Peyer's patch (tissue), 4 donors: ENCODE data around the gene TGFA. TPM values are rescaled to one million over a fixed set of nuclear protein-coding genes. Genes with fewer than 3 reads are reported as not detected.
A peak's percentile ranks its signal among the peaks of the same experiment; 100 is the strongest.

ENCODE experiments used
- DNase-seq, 3 donors: peaks; one replicate each; pipeline ENCODE4 v3.0.0-alpha.2; 2017 to 2019
- H3K27ac ChIP-seq, 4 donors: fragments of 200-600 bp; sonication (generic); one replicate each; pipeline ENCODE4 v1.5.1; 2016 to 2019
- H3K27me3 ChIP-seq, 2 donors: fragments of 200-600 bp; sonication (generic); one replicate each; pipeline ENCODE4 v1.5.1; 2019
- H3K36me3 ChIP-seq, 3 donors: fragments of 200-600 bp; sonication (generic); one replicate each; pipeline ENCODE4 v1.5.1; 2016 to 2019
- H3K4me1 ChIP-seq, 4 donors: fragments of 200-600 bp; sonication (generic); one replicate each; pipeline ENCODE4 v1.5.1; 2016 to 2019
- H3K4me3 ChIP-seq, 4 donors: fragments of 200-600 bp; sonication (generic); 1 replicate in 3 of 4; 2 replicates in 1 of 4; pipeline ENCODE4 v1.5.1; 2016 to 2019; ENCODE audit warnings: mild to moderate bottlenecking in 1 of 4
- H3K9me3 ChIP-seq, 4 donors: fragments of 200-600 bp; sonication (generic); one replicate each; pipeline ENCODE4 v1.5.1; 2016 to 2019; ENCODE audit warnings: mild to moderate bottlenecking in 1 of 4
- CTCF ChIP-seq, 6 experiments: fragments of 450-650 bp in 4 of 6; fragments of 200-600 bp in 2 of 6; sonication (generic) in 1 of 6; IDR thresholded peaks; one replicate each; pipeline ENCODE4 v1.5.1; 2017 to 2019; ENCODE audit warnings: antibody characterized with exemption in 6 of 6, mild to moderate bottlenecking in 3 of 6, moderate library complexity in 1 of 6
- POLR2A ChIP-seq, 2 donors: fragments of 450-650 bp; IDR thresholded peaks; one replicate each; pipeline ENCODE4 v1.5.1; 2017; ENCODE audit warnings: antibody characterized with exemption in 2 of 2, mild to moderate bottlenecking in 2 of 2, moderate library complexity in 2 of 2
- total RNA-seq, 4 donors: library from RNA; depleted of rRNA; stranded (reverse); fragments of >200 nt; gene quantifications; one replicate each; pipeline ENCODE4 v1.1.0, GENCODE V29; 2016

TGFA gene
- total RNA-seq: 10 to 100 TPM in 3 of 4 donors, 1 to 10 TPM in 1; 2.5 to 51.6 (median 37.9) TPM

- Histone ChIP-seq H3K27ac (peak within 1 kb of the TSS; percentile 49 to 95 (median 90)), H3K36me3 (no peaks in the 10 kb centered on the region), H3K4me3 (peak within 1 kb of the TSS; percentile 50 to 80 (median 66)), H3K9me3 (no peaks in the 10 kb centered on the region), H3K27me3 (no peaks in the 10 kb centered on the region), H3K4me1 (peaks cover 0 to 23% (median 4%) of the 10 kb centered on the region in 4 donors)
- DNase-seq: peak; percentile 32 to 94 (median 89)
- peak; percentile 9 to 92 (median 73) for TF ChIP-seq CTCF (IDR thresholded peaks at IDR 0.05)
- TF ChIP-seq POLR2A (IDR thresholded peaks at IDR 0.05): peak; percentile 66 to 69
These were observed at the start of gene TGFA for GRCh38 chr2:70553584-70554337. Gene TGFA, minus strand, starts transcription at chr2:70553826. Its CDS starts 59 bp downstream, at chr2:70553767.

DNA sequence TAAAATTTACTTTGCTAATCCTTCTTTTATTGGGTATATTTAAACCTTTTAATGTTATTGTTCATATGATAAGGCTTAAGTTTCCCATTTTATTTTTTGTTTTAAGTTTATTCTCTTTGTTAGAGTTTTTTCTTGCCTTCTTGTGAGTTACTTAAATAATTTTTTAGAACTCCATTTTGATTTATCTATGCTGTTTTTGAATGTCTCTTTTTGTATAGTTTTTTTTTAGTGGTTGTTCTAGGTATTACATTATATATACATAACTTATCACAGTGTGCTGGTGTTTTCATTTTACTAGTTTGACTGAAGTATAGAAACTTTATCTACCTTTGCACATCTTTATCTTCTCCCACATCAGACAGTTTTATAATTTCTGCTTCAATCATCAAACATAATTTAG lies 49.4 kb upstream of the TGFA start:
- TF ChIP-seq POLR2A (IDR thresholded peaks at IDR 0.05): no peak
- peak in 2 of 6 experiments; percentile 3 to 12 for TF ChIP-seq CTCF (IDR thresholded peaks at IDR 0.05)
- Histone ChIP-seq H3K9me3 (no peaks in the 10 kb centered on the region), H3K36me3 (no peaks in the 10 kb centered on the region), H3K4me1 (no peaks in the 10 kb centered on the region), H3K27ac (no peak overlapping the region), H3K27me3 (no peaks in the 10 kb centered on the region), H3K4me3 (no peak overlapping the region)
- no peak for DNase-seq

- Histone ChIP-seq H3K27ac (no peak overlapping the region), H3K27me3 (no peaks in the 10 kb centered on the region), H3K36me3 (no peaks in the 10 kb centered on the region), H3K4me3 (no peak overlapping the region), H3K4me1 (no peaks in the 10 kb centered on the region), H3K9me3 (no peaks in the 10 kb centered on the region)
- TF ChIP-seq CTCF (IDR thresholded peaks at IDR 0.05) (no peak), POLR2A (IDR thresholded peaks at IDR 0.05) (no peak)
- no peak for DNase-seq
These were observed 44.6 kb upstream of the TGFA start for GRCh38 chr2:70598197-70598596.

- Histone ChIP-seq H3K36me3 (no peaks in the 10 kb centered on the region), H3K9me3 (no peaks in the 10 kb centered on the region), H3K4me1 (no peaks in the 10 kb centered on the region), H3K27me3 (no peaks in the 10 kb centered on the region), H3K4me3 (no peak overlapping the region), H3K27ac (no peak overlapping the region)
- DNase-seq: no peak
- TF ChIP-seq POLR2A (IDR thresholded peaks at IDR 0.05) (no peak), CTCF (IDR thresholded peaks at IDR 0.05) (no peak)
These were observed 43.1 kb upstream of the TGFA start for GRCh38 chr2:70596739-70597138.

- Histone ChIP-seq H3K4me3 (no peak overlapping the region), H3K9me3 (no peaks in the 10 kb centered on the region), H3K27ac (no peak overlapping the region), H3K27me3 (no peaks in the 10 kb centered on the region), H3K36me3 (no peaks in the 10 kb centered on the region), H3K4me1 (no peaks in the 10 kb centered on the region)
- no peak for TF ChIP-seq CTCF (IDR thresholded peaks at IDR 0.05)
- TF ChIP-seq POLR2A (IDR thresholded peaks at IDR 0.05): no peak
- no peak for DNase-seq
These were observed 42.7 kb upstream of the TGFA start for GRCh38 chr2:70596293-70596692.
